ENCODE data around the gene CCDC175.

CCDC175 gene

DNA sequence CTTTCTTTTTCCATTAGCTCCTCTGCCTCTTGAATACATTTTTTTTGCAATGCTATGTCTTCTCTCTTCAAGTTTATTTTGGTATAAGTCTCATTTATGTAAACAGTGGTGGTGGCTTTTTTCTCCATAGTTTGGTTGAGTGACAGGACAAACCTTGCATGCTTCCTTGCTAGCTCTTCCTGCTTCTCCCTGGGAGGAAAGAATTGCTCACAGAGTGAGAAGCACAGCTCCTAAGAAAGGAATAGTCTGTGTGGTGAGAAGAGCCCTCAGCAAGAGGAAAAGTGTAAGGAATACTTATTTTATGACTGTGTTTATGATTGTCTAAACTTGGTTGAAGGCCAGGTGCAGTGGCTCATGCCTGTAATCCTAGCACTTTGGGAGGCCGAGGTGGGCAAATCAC lies 11.5 kb downstream of the CCDC175 start:
- no peak for TF ChIP-seq MAX (IDR thresholded peaks at IDR 0.05; ENCODE audit: low read depth, low read length)
- TF ChIP-seq, protein P1, sequence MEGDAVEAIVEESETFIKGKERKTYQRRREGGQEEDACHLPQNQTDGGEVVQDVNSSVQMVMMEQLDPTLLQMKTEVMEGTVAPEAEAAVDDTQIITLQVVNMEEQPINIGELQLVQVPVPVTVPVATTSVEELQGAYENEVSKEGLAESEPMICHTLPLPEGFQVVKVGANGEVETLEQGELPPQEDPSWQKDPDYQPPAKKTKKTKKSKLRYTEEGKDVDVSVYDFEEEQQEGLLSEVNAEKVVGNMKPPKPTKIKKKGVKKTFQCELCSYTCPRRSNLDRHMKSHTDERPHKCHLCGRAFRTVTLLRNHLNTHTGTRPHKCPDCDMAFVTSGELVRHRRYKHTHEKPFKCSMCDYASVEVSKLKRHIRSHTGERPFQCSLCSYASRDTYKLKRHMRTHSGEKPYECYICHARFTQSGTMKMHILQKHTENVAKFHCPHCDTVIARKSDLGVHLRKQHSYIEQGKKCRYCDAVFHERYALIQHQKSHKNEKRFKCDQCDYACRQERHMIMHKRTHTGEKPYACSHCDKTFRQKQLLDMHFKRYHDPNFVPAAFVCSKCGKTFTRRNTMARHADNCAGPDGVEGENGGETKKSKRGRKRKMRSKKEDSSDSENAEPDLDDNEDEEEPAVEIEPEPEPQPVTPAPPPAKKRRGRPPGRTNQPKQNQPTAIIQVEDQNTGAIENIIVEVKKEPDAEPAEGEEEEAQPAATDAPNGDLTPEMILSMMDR (IDR thresholded peaks at IDR 0.05; ENCODE audit: low read depth, low read length) = no peak
- TF ChIP-seq MYC (IDR thresholded peaks at IDR 0.05; ENCODE audit: low read depth, low read length) = no peak
- TF ChIP-seq POLR2A (IDR thresholded peaks at IDR 0.05; ENCODE audit: extremely low read depth, insufficient read length) = no peak
- no peak overlapping the region for H3K4me3 ChIP-seq (ENCODE audit: low read depth, low read length)
- no peak for DNase-seq (ENCODE audit: low read depth)

- no peak for DNase-seq (ENCODE audit: low read depth)
- TF ChIP-seq, protein P1 (IDR thresholded peaks at IDR 0.05; ENCODE audit: low read depth, low read length) = no peak
- TF ChIP-seq MYC (IDR thresholded peaks at IDR 0.05; ENCODE audit: low read depth, low read length) (no peak), MAX (IDR thresholded peaks at IDR 0.05; ENCODE audit: low read depth, low read length) (no peak), POLR2A (IDR thresholded peaks at IDR 0.05; ENCODE audit: extremely low read depth, insufficient read length) (no peak)
- no peak overlapping the region for H3K4me3 ChIP-seq (ENCODE audit: low read depth, low read length)
These were observed 12.2 kb downstream of the CCDC175 start for GRCh38 chr14:59564366-59564765.

DNA sequence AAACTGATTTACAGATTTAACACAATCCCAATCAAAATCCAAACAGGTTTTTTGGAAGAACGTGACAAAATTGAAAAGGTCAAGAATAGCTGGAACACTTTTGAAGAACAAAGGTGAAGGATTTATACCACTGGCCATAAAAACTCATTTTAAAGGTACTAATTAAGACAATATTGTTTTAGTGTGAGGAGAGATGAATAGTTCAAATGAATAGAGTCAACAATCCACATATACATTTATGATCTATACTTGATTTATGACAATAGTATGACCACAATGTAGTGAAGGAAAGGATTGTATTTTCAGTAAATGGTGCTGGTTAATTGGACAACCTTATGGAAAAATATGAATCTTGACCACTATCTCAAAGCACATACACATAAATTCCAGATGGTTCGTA lies 29.3 kb downstream of the CCDC175 start:
- TF ChIP-seq, protein P1 (IDR thresholded peaks at IDR 0.05; ENCODE audit: low read depth, low read length) = no peak
- no peak for TF ChIP-seq MYC (IDR thresholded peaks at IDR 0.05; ENCODE audit: low read depth, low read length)
- no peak for TF ChIP-seq POLR2A (IDR thresholded peaks at IDR 0.05; ENCODE audit: extremely low read depth, insufficient read length)
- TF ChIP-seq MAX (IDR thresholded peaks at IDR 0.05; ENCODE audit: low read depth, low read length) = no peak
- DNase-seq (ENCODE audit: low read depth) = no peak
- no peak overlapping the region for H3K4me3 ChIP-seq (ENCODE audit: low read depth, low read length)

DNA sequence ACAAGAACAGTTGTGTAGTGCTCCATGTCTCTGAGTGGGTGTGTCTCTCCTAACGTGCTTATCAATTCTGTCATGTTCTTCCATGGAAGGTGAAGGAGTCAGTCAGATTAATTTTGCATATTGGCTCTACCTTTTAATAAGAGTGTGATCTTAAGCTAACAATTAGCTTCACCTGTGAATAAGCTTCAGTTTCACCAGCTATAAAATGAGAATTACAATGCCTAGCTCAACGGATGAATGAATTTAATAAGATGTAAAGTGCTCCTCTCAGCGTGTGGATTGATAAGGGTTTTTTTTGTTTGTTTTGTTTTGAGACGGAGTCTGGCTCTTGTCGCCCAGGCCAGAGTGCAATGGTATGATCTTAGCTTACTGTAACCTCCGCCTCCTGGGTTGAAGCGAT lies 32.7 kb downstream of the CCDC175 start:
- DNase-seq (ENCODE audit: low read depth) = no peak
- TF ChIP-seq MAX (IDR thresholded peaks at IDR 0.05; ENCODE audit: low read depth, low read length) = no peak
- TF ChIP-seq POLR2A (IDR thresholded peaks at IDR 0.05; ENCODE audit: extremely low read depth, insufficient read length) = no peak
- no peak for TF ChIP-seq MYC (IDR thresholded peaks at IDR 0.05; ENCODE audit: low read depth, low read length)
- TF ChIP-seq, protein P1 (IDR thresholded peaks at IDR 0.05; ENCODE audit: low read depth, low read length) = no peak
- H3K4me3 ChIP-seq (ENCODE audit: low read depth, low read length) = no peak overlapping the region

DNA sequence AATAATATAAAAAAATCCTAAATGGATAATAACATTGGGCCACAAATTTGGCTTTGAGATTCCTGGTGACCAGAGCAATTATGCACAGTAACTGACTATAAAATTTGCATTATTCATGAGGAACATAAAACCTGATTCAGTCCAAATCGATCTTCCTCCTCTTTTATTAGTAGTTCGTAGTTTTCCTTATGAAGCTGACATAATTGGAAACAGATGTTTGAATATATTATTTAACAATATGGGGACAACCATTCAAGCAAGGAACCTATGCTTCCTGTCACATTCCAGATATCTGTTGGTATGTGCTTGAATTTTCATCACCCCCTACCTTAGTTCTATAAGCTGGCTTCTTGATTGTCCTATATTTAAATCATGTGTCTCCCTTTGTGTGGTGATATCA lies 34.9 kb downstream of the CCDC175 start:
- H3K4me3 ChIP-seq (ENCODE audit: low read depth, low read length) = no peak overlapping the region
- TF ChIP-seq MAX (IDR thresholded peaks at IDR 0.05; ENCODE audit: low read depth, low read length) (no peak), POLR2A (IDR thresholded peaks at IDR 0.05; ENCODE audit: extremely low read depth, insufficient read length) (no peak), MYC (IDR thresholded peaks at IDR 0.05; ENCODE audit: low read depth, low read length) (no peak)
- TF ChIP-seq, protein P1 (IDR thresholded peaks at IDR 0.05; ENCODE audit: low read depth, low read length) = no peak
- DNase-seq (ENCODE audit: low read depth) = no peak

DNA sequence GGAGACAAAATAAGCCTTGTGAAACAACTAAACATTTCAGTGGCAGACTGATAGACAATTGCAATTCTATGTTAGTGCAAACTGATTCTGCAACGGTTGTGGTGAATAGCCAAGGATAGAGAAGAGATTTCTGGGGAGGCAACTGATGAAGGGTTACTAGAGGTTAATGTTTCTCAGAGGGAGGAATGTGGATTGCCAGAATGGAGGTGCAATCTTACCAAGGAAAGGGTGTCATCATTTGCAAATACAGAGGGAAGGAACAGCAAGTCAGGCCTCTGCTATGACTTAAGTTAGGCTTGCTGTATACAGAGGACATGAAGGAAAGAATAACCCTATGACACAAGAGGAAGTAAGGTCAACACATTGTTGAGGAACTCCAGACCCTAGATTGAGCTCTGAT lies 35.8 kb downstream of the CCDC175 start:
- TF ChIP-seq MYC (IDR thresholded peaks at IDR 0.05; ENCODE audit: low read depth, low read length) (no peak), MAX (IDR thresholded peaks at IDR 0.05; ENCODE audit: low read depth, low read length) (no peak), POLR2A (IDR thresholded peaks at IDR 0.05; ENCODE audit: extremely low read depth, insufficient read length) (no peak)
- TF ChIP-seq, protein P1 (IDR thresholded peaks at IDR 0.05; ENCODE audit: low read depth, low read length) = no peak
- H3K4me3 ChIP-seq (ENCODE audit: low read depth, low read length) = no peak overlapping the region
- DNase-seq (ENCODE audit: low read depth) = no peak
